ENCODE results near the gene SIL1. TPM values are rescaled to one million over a fixed set of nuclear protein-coding genes. Genes with fewer than 3 reads are reported as not detected.

Gene SIL1
- total RNA-seq, 1 experiment from 2014 or later: 10.7 TPM

- Mint-ChIP-seq H3K9me3 (no peaks in the 10 kb centered on the region), H3K4me1 (peaks cover 6% of the 10 kb centered on the region), H3K36me3 (no peaks in the 10 kb centered on the region; the same call in 1 of the 2 replicates), H3K27me3 (ENCODE audit: low read depth) (no peaks in the 10 kb centered on the region), H3K27ac (no peak overlapping the region), H3K4me3 (no peak overlapping the region)
- TF ChIP-seq NFE2L1 (CRISPR knock-in tag; IDR thresholded peaks at IDR 0.05): no peak
- no peak for ATAC-seq
- CTCF ChIA-PET: no interaction called here
- no peak for DNase-seq (ENCODE audit: low spot score)
- POLR2A ChIA-PET: no interaction called here
Observed at GRCh38 chr5:139023286-139023685, 174.9 kb downstream of the SIL1 start.

GRCh38 chr5:139022528-139022927 is 175.6 kb downstream of the SIL1 start:
- Mint-ChIP-seq H3K36me3 (no peaks in the 10 kb centered on the region; the same call in 1 of the 2 replicates), H3K9me3 (no peaks in the 10 kb centered on the region), H3K27me3 (ENCODE audit: low read depth) (no peaks in the 10 kb centered on the region), H3K27ac (no peak overlapping the region), H3K4me3 (no peak overlapping the region), H3K4me1 (peaks cover 6% of the 10 kb centered on the region)
- DNase-seq (ENCODE audit: low spot score) (no peak), ATAC-seq (no peak)
- ChIA-PET CTCF (no interaction called here), POLR2A (no interaction called here)
- no peak for TF ChIP-seq MXD4 (CRISPR knock-in tag; IDR thresholded peaks at IDR 0.05; ENCODE audit: borderline replicate concordance)
- no peak for TF ChIP-seq ZSCAN18 (CRISPR knock-in tag; IDR thresholded peaks at IDR 0.05)
- TF ChIP-seq NR2C2 (CRISPR knock-in tag; IDR thresholded peaks at IDR 0.05): no peak
- no peak for TF ChIP-seq CDX4 (CRISPR knock-in tag; IDR thresholded peaks at IDR 0.05; ENCODE audit: borderline replicate concordance)
- no peak for TF ChIP-seq CREB1 (CRISPR knock-in tag; IDR thresholded peaks at IDR 0.05)
- TF ChIP-seq ZNF532 (CRISPR knock-in tag; IDR thresholded peaks at IDR 0.05; ENCODE audit: borderline replicate concordance): no peak
- TF ChIP-seq TEAD1 (CRISPR knock-in tag; IDR thresholded peaks at IDR 0.05): no peak
- no peak for TF ChIP-seq JAZF1 (CRISPR knock-in tag; IDR thresholded peaks at IDR 0.05)
- no peak for TF ChIP-seq ZNF232 (CRISPR knock-in tag; IDR thresholded peaks at IDR 0.05)
- TF ChIP-seq STAT6 (CRISPR knock-in tag; conservative IDR thresholded peaks at IDR 0.05; ENCODE audit: low read depth): no peak
- TF ChIP-seq ZNF512 (CRISPR knock-in tag; IDR thresholded peaks at IDR 0.05; ENCODE audit: borderline replicate concordance): no peak

All from WTC11 (cell line).